Measurements from ENCODE around the gene TNK2.

DNA sequence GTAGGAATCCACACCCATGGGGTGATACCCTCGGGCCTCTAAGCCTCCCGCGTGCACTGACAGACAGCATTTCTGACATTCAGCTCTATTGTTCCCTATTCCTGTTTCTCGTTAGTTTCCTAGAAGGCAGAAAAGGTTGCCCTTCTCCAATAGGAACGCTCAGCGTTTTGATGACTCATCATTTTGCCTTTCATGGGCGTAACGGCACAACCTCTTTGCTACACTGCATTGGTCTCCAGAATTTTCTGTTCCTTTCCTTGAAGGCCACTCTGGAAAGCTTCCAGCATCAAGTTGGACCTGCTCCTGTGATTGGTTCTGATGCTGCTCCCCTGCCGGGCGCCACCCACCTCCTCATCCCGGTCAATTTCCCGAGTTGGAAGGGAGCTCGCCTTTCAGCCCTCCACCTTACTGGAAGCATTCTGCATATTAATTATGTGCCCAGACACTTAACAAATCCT lies 13.0 kb upstream of the TNK2 start:
- TF ChIP-seq, protein P1, sequence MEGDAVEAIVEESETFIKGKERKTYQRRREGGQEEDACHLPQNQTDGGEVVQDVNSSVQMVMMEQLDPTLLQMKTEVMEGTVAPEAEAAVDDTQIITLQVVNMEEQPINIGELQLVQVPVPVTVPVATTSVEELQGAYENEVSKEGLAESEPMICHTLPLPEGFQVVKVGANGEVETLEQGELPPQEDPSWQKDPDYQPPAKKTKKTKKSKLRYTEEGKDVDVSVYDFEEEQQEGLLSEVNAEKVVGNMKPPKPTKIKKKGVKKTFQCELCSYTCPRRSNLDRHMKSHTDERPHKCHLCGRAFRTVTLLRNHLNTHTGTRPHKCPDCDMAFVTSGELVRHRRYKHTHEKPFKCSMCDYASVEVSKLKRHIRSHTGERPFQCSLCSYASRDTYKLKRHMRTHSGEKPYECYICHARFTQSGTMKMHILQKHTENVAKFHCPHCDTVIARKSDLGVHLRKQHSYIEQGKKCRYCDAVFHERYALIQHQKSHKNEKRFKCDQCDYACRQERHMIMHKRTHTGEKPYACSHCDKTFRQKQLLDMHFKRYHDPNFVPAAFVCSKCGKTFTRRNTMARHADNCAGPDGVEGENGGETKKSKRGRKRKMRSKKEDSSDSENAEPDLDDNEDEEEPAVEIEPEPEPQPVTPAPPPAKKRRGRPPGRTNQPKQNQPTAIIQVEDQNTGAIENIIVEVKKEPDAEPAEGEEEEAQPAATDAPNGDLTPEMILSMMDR (conservative IDR thresholded peaks at IDR 0.05 in 1 of 2, IDR thresholded peaks at IDR 0.05 in 1 of 2; ENCODE audit: extremely low read depth in 1 of 2, insufficient read depth in 1 of 2, low read depth in 1 of 2, low read length in 2 of 2) = no peak
- no peak for TF ChIP-seq EZH2 (IDR thresholded peaks at IDR 0.05; ENCODE audit: borderline replicate concordance, low read length)

All from mammary epithelial cell (primary cell).